Measurements from ENCODE around the gene EDEM1.

- TF ChIP-seq POLR2A (IDR thresholded peaks at IDR 0.05; ENCODE audit: low read depth, low read length), result no peak
- TF ChIP-seq ZNF24 (IDR thresholded peaks at IDR 0.05), result no peak
Measured at GRCh38 chr3:5238545-5238944, 51.0 kb downstream of the EDEM1 start.

Data from GM12878 (cell line).